ENCODE data around the gene PSMB8. TPM values are rescaled to one million over a fixed set of nuclear protein-coding genes. Genes with fewer than 3 reads are reported as not detected.

Gene PSMB8
- total and polyA plus RNA-seq, 7 donors: 7.0 to 19.2 (median 10.3) TPM

DNA sequence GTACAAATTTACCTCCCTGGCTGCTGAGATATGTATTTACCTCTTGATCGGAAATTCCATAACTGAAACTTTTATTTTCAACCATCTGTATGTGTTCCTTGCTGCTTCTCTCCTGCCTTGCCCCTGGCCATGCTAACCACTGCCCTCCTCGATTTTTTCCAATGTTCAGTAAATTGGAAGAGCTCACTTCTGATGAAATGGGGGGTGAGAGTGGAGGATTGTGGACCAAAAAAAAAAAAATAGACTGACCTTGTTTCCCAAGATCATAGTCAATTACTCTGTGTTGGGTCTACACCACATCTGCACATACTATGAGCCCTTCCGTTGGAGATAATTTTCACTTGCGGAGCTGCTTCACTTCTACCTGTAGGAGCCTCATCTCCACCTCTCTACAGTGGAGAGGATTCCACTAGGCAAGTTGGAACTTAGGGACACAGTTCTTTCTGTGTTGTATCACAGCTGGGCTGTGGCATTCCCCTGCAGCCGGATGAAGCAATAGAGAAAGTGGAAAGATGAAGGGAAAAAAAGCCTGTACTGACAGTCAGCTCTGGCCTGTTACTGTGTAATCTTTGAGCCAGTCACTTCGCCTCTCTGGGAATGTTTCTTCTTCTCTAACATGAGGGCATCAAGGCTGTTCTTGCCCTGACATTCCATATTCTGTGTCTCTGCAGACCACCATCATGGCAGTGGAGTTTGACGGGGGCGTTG is 11.8 kb upstream of the PSMB8 start:
- 86 to 87% (median 86%) methylated on average over 8 of the region's 8 CpGs for WGBS, 3 donors
- Histone ChIP-seq H3K9me3 (no peaks in the 10 kb centered on the region), H3K27ac (no peak overlapping the region), H3K36me3 (ENCODE audit: insufficient read depth in 1 of 2, low read depth in 1 of 2) (peaks cover 0 to 26% of the 10 kb centered on the region in 2 donors), H3K4me1 (peaks cover 13% of the 10 kb centered on the region), H3K4me3 (peak overlapping the region; percentile 92), H3K27me3 (ENCODE audit: insufficient read depth in 3 of 3, low read length in 2 of 3) (no peaks in the 10 kb centered on the region)
- no peak for ATAC-seq
- no peak for DNase-seq
- TF ChIP-seq, protein P1, sequence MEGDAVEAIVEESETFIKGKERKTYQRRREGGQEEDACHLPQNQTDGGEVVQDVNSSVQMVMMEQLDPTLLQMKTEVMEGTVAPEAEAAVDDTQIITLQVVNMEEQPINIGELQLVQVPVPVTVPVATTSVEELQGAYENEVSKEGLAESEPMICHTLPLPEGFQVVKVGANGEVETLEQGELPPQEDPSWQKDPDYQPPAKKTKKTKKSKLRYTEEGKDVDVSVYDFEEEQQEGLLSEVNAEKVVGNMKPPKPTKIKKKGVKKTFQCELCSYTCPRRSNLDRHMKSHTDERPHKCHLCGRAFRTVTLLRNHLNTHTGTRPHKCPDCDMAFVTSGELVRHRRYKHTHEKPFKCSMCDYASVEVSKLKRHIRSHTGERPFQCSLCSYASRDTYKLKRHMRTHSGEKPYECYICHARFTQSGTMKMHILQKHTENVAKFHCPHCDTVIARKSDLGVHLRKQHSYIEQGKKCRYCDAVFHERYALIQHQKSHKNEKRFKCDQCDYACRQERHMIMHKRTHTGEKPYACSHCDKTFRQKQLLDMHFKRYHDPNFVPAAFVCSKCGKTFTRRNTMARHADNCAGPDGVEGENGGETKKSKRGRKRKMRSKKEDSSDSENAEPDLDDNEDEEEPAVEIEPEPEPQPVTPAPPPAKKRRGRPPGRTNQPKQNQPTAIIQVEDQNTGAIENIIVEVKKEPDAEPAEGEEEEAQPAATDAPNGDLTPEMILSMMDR (IDR thresholded peaks at IDR 0.05): no peak
- intact Hi-C loops (cut with DNase I): loop anchor here in 1 of 2 donors (2.0 kb wide), 1 partner anchor 17 kb away; the partner anchor contains the start of gene TAP2

DNA sequence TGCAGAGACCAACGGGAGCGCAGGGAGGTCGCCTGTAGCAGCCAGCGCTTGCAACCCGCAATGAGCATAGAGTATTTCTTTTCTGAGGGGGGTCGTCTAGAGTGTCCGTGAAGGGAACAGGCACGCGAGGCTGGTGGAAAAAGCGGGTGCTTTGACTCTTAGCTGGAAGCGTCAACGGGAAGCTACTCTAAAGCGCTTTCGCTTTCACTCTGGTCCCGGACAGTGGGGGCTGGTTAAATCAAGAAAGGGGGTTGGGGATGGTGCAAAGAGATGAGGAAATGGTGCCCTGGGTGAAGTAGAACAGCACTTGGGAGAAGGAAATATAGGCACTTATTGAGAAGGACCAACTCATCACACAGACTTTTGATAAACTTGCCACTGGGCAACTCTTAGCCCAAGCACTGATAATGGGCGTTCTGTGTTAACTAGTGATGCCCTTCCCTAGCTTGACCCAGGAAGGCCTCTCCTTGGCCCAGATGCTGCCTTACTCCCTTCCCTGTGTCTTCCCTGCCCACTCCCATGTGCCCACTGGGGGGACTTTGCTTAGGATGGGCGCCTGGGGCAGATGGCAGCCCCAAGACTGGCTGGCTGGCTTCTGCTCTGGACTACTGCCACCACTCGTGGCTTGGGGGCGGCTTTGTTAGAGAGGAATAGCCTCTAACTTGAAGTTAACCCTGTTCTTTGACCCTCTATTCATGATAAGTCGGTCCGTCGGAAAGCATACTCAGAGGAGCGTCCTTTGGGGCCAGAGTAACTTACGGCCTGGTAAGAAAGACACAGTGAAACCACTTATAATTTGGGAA is 10.7 kb upstream of the PSMB8 start:
- no peak for DNase-seq
- intact Hi-C loops (cut with DNase I): loop anchor here in 1 of 2 donors (2.0 kb wide), 1 partner anchor 16 kb away; the partner anchor contains the start of gene TAP2
- H3K4me1 ChIP-seq: peaks cover 13% of the 10 kb centered on the region

DNA sequence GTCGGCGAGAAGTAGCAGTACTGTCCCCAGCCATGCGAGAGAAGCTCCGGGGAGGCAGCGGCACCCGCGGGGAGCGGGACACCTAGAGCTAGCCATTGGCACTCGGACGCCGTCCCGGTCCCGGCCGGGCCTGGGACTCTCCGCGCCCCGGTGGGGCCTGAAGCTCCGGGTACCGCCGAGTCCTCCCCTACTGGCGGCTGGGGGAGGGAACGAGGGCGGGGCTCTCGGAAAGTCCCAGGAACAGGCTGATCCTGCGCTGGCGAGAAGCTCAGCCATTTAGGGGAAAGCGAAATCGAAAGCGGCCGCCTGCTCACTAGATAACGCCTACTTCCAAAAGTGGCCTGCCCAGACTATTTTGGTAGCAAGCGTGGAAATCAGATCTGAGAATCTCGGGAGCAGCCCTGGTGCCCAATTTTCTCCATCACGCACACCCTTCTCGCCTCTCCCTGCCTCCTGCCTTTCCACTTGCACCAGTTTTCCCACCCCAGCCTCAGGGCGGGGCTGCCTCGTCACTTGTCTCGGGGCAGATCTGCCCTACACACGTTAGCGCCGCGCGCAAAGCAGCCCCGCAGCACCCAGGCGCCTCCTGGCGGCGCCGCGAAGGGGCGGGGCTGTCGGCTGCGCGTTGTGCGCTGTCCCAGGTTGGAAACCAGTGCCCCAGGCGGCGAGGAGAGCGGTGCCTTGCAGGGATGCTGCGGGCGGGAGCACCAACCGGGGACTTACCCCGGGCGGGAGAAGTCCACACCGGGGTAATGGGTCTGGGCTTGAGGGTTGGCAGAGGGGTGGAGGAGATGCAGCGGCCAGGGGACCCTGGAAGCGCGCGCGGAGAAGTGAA is 9.9 kb upstream of the PSMB8 start, which contains the start of the genes PSMB9 and TAP1:
Gene PSMB9 (plus strand): TSS at position 652 of the 835 bp plus-strand sequence. CDS start 38 bp downstream, at position 690.
Gene TAP1 (minus strand): TSS at position 164 of the 835 bp plus-strand sequence. CDS start 68 bp downstream, at position 96.
- 0 to 1% (median 0%) methylated on average over 62 to 68 of the region's 68 CpGs for WGBS, 3 donors
- intact Hi-C loops (cut with DNase I): loop anchor here (2.0 kb wide), 1 partner anchor 15 kb away; the partner anchor contains the start of gene TAP2 (in 2 of the 2)

More for the DNA sequence above, 10.7 kb upstream of the PSMB8 start:
- 8 to 14% (median 8%) methylated on average over 23 to 24 of the region's 24 CpGs for WGBS, 3 donors
- Histone ChIP-seq H3K36me3 (ENCODE audit: insufficient read depth in 1 of 2, low read depth in 1 of 2) (peaks cover 0 to 37% of the 10 kb centered on the region in 2 donors), H3K4me3 (peak overlapping the region; percentile 92), H3K27me3 (ENCODE audit: insufficient read depth in 3 of 3, low read length in 2 of 3) (no peaks in the 10 kb centered on the region), H3K27ac (peak overlapping the region; percentile 93), H3K9me3 (no peaks in the 10 kb centered on the region)
- TF ChIP-seq, protein P1 (IDR thresholded peaks at IDR 0.05): no peak
- ATAC-seq: no peak

More for the DNA sequence above, 9.9 kb upstream of the PSMB8 start, which contains the start of the genes PSMB9 and TAP1:
- DNase-seq (peak; percentile 93 to 97), ATAC-seq (peak; percentile 95 to 97 (median 96))
- Histone ChIP-seq H3K4me3 (peak within 1 kb of the TSS; percentile 92), H3K27ac (peak within 1 kb of the TSS; percentile 93), H3K9me3 (no peaks in the 10 kb centered on the region), H3K27me3 (ENCODE audit: insufficient read depth in 3 of 3, low read length in 2 of 3) (no peaks in the 10 kb centered on the region), H3K4me1 (peaks cover 13% of the 10 kb centered on the region), H3K36me3 (ENCODE audit: insufficient read depth in 1 of 2, low read depth in 1 of 2) (peaks cover 2 to 40% of the 10 kb centered on the region in 2 donors)
- TF ChIP-seq, protein P1 (IDR thresholded peaks at IDR 0.05): peak; percentile 70

Measured in psoas muscle (tissue), 8 donors.